GM10248 (cell line): ENCODE measurements around the gene LEFTY1.
"Not testable (repeated sequence)": the region's sequence is repeated elsewhere in the genome, so short reads cannot be mapped to it uniquely, and the experiment has no call there.

Experiments
- CTCF ChIA-PET: fragments of 300-600 bp; sonication (Branson Sonifier 250); formaldehyde crosslinking; extraction: SDS; loops from one replicate; lab custom pipeline; 2021; ENCODE audit warnings: antibody characterized with exemption; lab: Yijun Ruan, JAX
- POLR2A ChIA-PET: fragments of 350-650 bp; sonication (Branson Sonifier 250); formaldehyde crosslinking; extraction: SDS; loops from one replicate; lab custom pipeline; 2020; ENCODE audit warnings: antibody characterized with exemption; lab: Yijun Ruan, JAX
- DNase-seq: peaks from one replicate; pipeline ENCODE4 v3.0.0; 2012; ENCODE audit errors: extremely low spot score
- TF ChIP-seq, protein P1 (sequence below): IDR thresholded peaks from 2 replicates; pipeline ENCODE4 v1.5.1; 2012; ENCODE audit warnings: mild to moderate bottlenecking, low read depth; ENCODE audit errors: extremely low read depth, missing control alignments, control extremely low read depth

LEFTY1 gene

DNA sequence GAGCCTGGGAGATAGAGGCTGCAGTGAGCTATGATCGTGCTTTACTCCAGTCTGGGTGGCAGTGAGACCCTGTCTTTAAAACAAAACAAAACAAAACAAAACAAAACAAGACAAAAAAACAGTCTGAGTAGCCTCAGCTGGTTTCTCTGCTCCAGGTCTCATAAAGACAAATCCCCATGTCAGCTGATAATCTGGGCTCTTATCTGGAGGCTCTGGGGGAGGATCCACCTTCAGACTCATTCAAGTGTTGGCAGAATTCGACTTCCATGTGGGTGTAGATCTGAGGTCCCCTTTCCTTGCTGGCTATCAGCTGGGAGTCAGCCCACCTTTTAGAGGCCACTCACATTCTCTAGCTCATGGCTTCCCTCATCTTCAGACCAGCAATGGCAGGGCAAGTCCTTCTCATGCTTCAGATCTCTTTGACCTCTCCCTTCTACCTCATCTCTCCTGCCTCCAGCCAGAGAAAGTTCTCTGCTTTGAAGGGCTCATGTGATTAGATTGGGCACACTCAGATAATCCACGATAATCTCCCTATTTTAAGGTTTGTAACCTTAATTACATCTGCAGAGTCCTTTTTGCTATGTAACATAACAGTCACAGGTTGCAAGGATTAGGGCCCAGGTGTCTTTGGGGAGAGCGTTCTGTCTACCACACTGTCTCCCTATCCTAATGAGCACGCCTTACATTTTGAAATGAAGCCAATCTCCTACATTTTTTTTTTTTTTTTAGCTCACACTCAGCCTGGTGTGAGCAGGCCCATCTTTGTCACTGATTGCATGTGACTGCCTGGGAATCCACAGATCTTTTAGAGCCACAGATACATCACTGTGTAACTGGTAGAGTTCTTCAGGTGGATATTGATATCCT lies 42.6 kb upstream of the LEFTY1 start:
- TF ChIP-seq, protein P1, sequence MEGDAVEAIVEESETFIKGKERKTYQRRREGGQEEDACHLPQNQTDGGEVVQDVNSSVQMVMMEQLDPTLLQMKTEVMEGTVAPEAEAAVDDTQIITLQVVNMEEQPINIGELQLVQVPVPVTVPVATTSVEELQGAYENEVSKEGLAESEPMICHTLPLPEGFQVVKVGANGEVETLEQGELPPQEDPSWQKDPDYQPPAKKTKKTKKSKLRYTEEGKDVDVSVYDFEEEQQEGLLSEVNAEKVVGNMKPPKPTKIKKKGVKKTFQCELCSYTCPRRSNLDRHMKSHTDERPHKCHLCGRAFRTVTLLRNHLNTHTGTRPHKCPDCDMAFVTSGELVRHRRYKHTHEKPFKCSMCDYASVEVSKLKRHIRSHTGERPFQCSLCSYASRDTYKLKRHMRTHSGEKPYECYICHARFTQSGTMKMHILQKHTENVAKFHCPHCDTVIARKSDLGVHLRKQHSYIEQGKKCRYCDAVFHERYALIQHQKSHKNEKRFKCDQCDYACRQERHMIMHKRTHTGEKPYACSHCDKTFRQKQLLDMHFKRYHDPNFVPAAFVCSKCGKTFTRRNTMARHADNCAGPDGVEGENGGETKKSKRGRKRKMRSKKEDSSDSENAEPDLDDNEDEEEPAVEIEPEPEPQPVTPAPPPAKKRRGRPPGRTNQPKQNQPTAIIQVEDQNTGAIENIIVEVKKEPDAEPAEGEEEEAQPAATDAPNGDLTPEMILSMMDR = no peak
- no peak for DNase-seq
- ChIA-PET CTCF (interaction anchor here (0.8 to 2.4 kb wide), 6 partner anchors 10 to 154 kb away, joined by 3 to 12 read pairs (median 4); partner anchors contain the start of genes LEFTY2 and SRP9), POLR2A (interaction anchor here (0.6 kb wide), 1 partner anchor 283 kb away, joined by 4 read pairs; no protein-coding TSS in a partner anchor)

GRCh38 chr1:225930566-225930965 lies 41.6 kb upstream of the LEFTY1 start:
- CTCF ChIA-PET = interaction anchor here (0.8 to 2.4 kb wide), 5 partner anchors 11 to 153 kb away, joined by 3 to 12 read pairs (median 5); partner anchors contain the start of genes LEFTY2 and SRP9
- POLR2A ChIA-PET = no interaction called here
- DNase-seq = no peak
- TF ChIP-seq, protein P1 = no peak

DNA sequence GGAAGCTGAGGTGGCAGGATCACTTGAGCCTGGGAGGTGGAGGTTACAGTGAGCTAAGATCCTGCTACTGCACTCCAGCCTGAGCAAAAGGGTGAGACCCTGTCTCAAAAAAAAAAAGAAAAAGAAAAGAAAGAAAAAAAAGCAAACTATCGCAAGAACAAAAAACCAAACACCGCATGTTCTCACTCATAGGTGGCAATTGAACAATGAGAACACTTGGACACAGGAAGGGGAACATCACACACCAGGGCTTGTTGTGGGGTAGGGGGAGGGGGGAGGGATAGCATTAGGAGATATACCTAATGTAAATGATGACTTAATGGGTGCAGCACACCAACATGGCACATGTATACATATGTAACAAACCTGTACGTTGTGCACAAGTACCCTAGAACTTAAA lies 40.5 kb upstream of the LEFTY1 start:
- CTCF ChIA-PET = not testable (repeated sequence)
- POLR2A ChIA-PET = interaction anchor here (0.6 kb wide), 1 partner anchor 1607 kb away, joined by 5 read pairs; no protein-coding TSS in a partner anchor

DNA sequence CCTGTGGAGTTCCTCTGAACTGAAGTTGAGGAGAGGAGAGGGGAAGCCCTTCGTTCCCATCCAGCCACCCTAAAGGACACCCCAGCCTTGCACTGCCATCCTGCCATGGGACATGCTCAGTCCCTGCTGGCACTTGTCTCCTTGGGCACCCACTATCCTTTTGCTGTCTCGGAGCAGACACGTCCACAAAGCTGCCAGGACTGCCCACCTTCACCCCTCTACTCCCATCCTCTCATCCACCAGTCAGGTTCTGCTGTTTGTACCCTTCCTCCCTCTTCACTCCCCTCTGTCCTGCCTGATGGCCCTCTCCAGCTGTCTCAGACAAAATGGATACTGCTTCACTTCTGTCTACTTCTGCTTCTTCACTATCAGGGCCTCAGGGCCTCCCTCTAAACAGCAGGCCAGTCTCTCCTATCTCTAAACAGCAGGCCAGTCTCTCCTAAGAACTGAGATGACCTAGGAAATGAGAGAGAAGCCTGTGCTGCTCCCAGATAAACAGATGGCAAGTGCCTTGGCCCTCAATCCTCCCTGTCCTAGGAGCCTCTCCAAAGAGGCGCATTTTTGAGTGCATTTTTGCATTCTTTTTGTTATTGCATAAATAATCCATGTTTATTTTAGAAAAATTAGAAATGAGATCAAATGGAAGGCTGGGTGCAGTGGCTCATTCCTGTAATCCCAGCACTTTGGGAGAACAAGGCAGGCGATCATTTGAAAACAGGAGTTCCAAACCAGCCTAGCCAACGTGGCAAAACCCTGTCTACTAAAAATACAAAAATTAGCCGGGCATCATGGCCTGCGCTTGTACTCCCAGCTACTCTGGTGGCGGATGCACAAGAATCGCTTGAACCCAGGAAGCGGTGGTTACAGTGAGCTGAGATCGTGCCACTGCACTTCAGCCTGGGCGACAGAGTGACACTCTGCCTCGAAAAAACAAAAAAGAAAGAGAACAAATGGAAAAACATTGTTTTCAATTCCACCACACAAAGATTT lies 39.5 kb upstream of the LEFTY1 start:
- TF ChIP-seq, protein P1 = no peak
- DNase-seq = no peak
- POLR2A ChIA-PET = no interaction called here
- CTCF ChIA-PET = no interaction called here

More for the DNA sequence above, 40.5 kb upstream of the LEFTY1 start:
- not testable (repeated sequence) for DNase-seq

DNA sequence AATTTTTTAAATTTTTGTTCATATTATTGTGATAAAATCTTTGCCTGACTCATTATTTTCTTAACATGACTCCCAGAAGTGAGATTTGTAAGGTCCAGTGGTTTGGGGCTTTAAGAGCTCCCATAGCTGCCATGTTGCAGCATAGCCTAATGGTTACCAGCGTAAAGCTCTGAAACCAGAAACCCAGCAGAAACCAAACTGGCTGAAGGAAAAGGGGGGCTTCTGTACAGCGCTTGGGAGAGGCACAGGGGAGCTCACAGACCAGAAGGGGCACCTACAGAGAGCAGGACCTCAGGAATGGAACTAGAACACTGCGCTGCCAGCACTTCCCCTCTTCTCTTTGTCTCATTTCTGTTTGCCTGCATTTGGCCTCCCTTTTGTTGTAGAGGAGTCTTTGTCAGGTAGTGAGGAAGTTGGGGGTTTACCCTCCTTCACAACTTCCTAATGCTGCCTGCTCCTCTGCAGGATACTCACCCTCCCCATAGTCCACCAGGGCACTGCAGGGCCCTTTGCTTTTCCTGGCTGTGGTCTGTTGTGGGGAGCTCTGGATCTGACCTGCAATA lies 37.7 kb upstream of the LEFTY1 start:
- CTCF ChIA-PET = interaction anchor here (0.9 to 7.6 kb wide), 4 partner anchors 9 to 19 kb away, joined by 3 to 43 read pairs (median 3); no protein-coding TSS in a partner anchor
- POLR2A ChIA-PET = no interaction called here
- no peak for DNase-seq
- TF ChIP-seq, protein P1 = no peak

GRCh38 chr1:225923692-225924555 lies 35.0 kb upstream of the LEFTY1 start, which contains the start of gene PYCR2:
Gene PYCR2 (minus strand): TSS chr1:225924250. CDS start chr1:225924110, 140 bp downstream.
- TF ChIP-seq, protein P1 = no peak
- ChIA-PET CTCF (interaction anchor here (0.8 to 7.6 kb wide), 12 partner anchors 10 to 449 kb away, joined by 3 to 43 read pairs (median 4); partner anchors contain the start of genes LEFTY2 and SRP9), POLR2A (interaction anchor here (0.6 to 1.2 kb wide), 11 partner anchors 8 to 845 kb away, joined by 3 to 8 read pairs (median 4); partner anchors contain the start of genes H3-3A, SDE2 and SRP9)
- peak; percentile 100 for DNase-seq
